ENCODE measurements around the gene GBGT1. TPM values are rescaled to one million over a fixed set of nuclear protein-coding genes. Genes with fewer than 3 reads are reported as not detected.

GBGT1 gene
- polyA plus RNA-seq, 1 donor from 2014 or later = not detected

- H3K9ac ChIP-seq (ENCODE audit: low read length) = no peak overlapping the region
- H2AFZ ChIP-seq (ENCODE audit: low read depth, low read length) = no peak overlapping the region
- no peaks in the 10 kb centered on the region for H3K36me3 ChIP-seq (ENCODE audit: insufficient read depth, low read length)
- no peaks in the 10 kb centered on the region for H3K79me2 ChIP-seq (replicated peaks; ENCODE audit: insufficient read depth, low read length)
- no peaks in the 10 kb centered on the region for H4K20me1 ChIP-seq (ENCODE audit: insufficient read depth)
- H3K9me3 ChIP-seq (ENCODE audit: low read length) = peaks cover 4% of the 10 kb centered on the region
- H3F3A ChIP-seq (ENCODE audit: insufficient read depth, low read length, poor library complexity, severe bottlenecking) = no peaks in the 10 kb centered on the region
- no peaks in the 10 kb centered on the region for H3K27me3 ChIP-seq (ENCODE audit: insufficient read depth, low read depth, low read length)
- H3K27ac ChIP-seq (ENCODE audit: low read length) = no peak overlapping the region
- no peak for TF ChIP-seq EZH2 (IDR thresholded peaks at IDR 0.05; ENCODE audit: borderline replicate concordance, insufficient read depth, low read length, poor library complexity, severe bottlenecking)
- no peak for TF ChIP-seq REST (IDR thresholded peaks at IDR 0.05; ENCODE audit: borderline replicate concordance)
- no peak for TF ChIP-seq POLR2AphosphoS5 (IDR thresholded peaks at IDR 0.05)
- no peak for TF ChIP-seq MXI1 (conservative IDR thresholded peaks at IDR 0.05; ENCODE audit: poor library complexity, severe bottlenecking)
- no peak for TF ChIP-seq EP300 (conservative IDR thresholded peaks at IDR 0.05; ENCODE audit: poor library complexity, severe bottlenecking)
- no peak for TF ChIP-seq TAF1 (IDR thresholded peaks at IDR 0.05; ENCODE audit: low read depth)
- no peak for TF ChIP-seq RAD21 (conservative IDR thresholded peaks at IDR 0.05)
- TF ChIP-seq SMC3 (conservative IDR thresholded peaks at IDR 0.05; ENCODE audit: poor library complexity) = no peak
- TF ChIP-seq, protein P1, sequence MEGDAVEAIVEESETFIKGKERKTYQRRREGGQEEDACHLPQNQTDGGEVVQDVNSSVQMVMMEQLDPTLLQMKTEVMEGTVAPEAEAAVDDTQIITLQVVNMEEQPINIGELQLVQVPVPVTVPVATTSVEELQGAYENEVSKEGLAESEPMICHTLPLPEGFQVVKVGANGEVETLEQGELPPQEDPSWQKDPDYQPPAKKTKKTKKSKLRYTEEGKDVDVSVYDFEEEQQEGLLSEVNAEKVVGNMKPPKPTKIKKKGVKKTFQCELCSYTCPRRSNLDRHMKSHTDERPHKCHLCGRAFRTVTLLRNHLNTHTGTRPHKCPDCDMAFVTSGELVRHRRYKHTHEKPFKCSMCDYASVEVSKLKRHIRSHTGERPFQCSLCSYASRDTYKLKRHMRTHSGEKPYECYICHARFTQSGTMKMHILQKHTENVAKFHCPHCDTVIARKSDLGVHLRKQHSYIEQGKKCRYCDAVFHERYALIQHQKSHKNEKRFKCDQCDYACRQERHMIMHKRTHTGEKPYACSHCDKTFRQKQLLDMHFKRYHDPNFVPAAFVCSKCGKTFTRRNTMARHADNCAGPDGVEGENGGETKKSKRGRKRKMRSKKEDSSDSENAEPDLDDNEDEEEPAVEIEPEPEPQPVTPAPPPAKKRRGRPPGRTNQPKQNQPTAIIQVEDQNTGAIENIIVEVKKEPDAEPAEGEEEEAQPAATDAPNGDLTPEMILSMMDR (IDR thresholded peaks at IDR 0.05; ENCODE audit: poor library complexity, severe bottlenecking) = no peak
- no peak overlapping the region for H3K4me3 ChIP-seq (ENCODE audit: low read length)
- no peak overlapping the region for H3K4me2 ChIP-seq (ENCODE audit: low read length)
- H3K9me2 ChIP-seq (ENCODE audit: insufficient read depth, low read length) = no peaks in the 10 kb centered on the region
These were observed 30.9 kb upstream of the GBGT1 start for GRCh38 chr9:133194597-133194996.

DNA sequence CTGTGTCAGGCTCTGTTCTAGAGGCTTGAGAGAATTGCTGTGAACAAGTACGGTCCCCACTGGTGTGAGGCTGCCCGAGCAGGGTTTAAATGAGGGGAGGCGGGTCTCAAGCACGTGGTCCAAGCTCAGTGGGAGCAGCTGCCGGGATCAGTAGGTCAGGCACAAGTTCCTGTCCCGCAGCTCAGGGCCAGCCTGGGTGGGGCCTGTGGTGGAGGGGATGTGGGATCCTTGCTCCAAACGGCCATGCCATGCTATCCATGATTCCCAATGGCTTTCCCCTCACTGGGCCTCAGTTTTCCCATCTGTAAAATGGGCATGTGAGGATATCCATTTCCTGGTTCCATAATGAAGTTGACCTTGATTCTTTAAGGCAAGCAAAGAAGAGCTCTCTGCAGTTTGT, 28.3 kb upstream of the GBGT1 start:
- H4K20me1 ChIP-seq (ENCODE audit: insufficient read depth) = no peaks in the 10 kb centered on the region
- peaks cover 7% of the 10 kb centered on the region for H3K27me3 ChIP-seq (ENCODE audit: insufficient read depth, low read depth, low read length)
- H3K36me3 ChIP-seq (ENCODE audit: insufficient read depth, low read length) = no peaks in the 10 kb centered on the region
- no peaks in the 10 kb centered on the region for H3K9me2 ChIP-seq (ENCODE audit: insufficient read depth, low read length)
- H2AFZ ChIP-seq (ENCODE audit: low read depth, low read length) = no peak overlapping the region
- TF ChIP-seq EZH2 (IDR thresholded peaks at IDR 0.05; ENCODE audit: borderline replicate concordance, insufficient read depth, low read length, poor library complexity, severe bottlenecking) = no peak
- no peak for TF ChIP-seq TAF1 (IDR thresholded peaks at IDR 0.05; ENCODE audit: low read depth)
- no peak for TF ChIP-seq POLR2AphosphoS5 (IDR thresholded peaks at IDR 0.05)
- no peak for TF ChIP-seq SMC3 (conservative IDR thresholded peaks at IDR 0.05; ENCODE audit: poor library complexity)
- no peak for TF ChIP-seq MXI1 (conservative IDR thresholded peaks at IDR 0.05; ENCODE audit: poor library complexity, severe bottlenecking)
- TF ChIP-seq, protein P1 (IDR thresholded peaks at IDR 0.05; ENCODE audit: poor library complexity, severe bottlenecking) = no peak
- TF ChIP-seq EP300 (conservative IDR thresholded peaks at IDR 0.05; ENCODE audit: poor library complexity, severe bottlenecking) = no peak
- TF ChIP-seq RAD21 (conservative IDR thresholded peaks at IDR 0.05) = no peak
- no peak for TF ChIP-seq REST (IDR thresholded peaks at IDR 0.05; ENCODE audit: borderline replicate concordance)
- H3K27ac ChIP-seq (ENCODE audit: low read length) = no peak overlapping the region
- H3K9ac ChIP-seq (ENCODE audit: low read length) = no peak overlapping the region
- no peaks in the 10 kb centered on the region for H3K79me2 ChIP-seq (replicated peaks; ENCODE audit: insufficient read depth, low read length)
- H3K9me3 ChIP-seq (ENCODE audit: low read length) = peaks cover 4% of the 10 kb centered on the region
- no peaks in the 10 kb centered on the region for H3F3A ChIP-seq (ENCODE audit: insufficient read depth, low read length, poor library complexity, severe bottlenecking)
- no peak overlapping the region for H3K4me3 ChIP-seq (ENCODE audit: low read length)
- H3K4me2 ChIP-seq (ENCODE audit: low read length) = no peak overlapping the region
